HepG2 (cell line): ENCODE results near the gene SLC6A8. TPM values are rescaled to one million over a fixed set of nuclear protein-coding genes. Genes with fewer than 3 reads are reported as not detected.

Experiments used
- ATAC-seq: fragments of 200-7000 bp; cut with Tn5 transposase; 3 replicates; pipeline ENCODE4 v1.9.1; 2020; ENCODE audit warnings: mild to moderate bottlenecking, moderate library complexity
- BruUV-seq: library from RNA; stranded (reverse); fragments of 400-500 nt; replicated peaks from 2 replicates; lab custom pipeline; 2021; lab: Mats Ljungman, UMichigan
- CTCF ChIA-PET: fragments of 300-600 bp; formaldehyde crosslinking; extraction: SDS; loops from one replicate; lab custom pipeline; 2021; ENCODE audit warnings: low total read pairs, inconsistent platforms, low intra/inter-chr PET ratio; lab: Yijun Ruan, JAX
- POLR2A ChIA-PET: fragments of 350-600 bp; sonication (Branson Sonifier 250); formaldehyde crosslinking; loops from one replicate; lab custom pipeline; 2020; ENCODE audit warnings: antibody characterized with exemption, inconsistent platforms; lab: Yijun Ruan, JAX
- DNase-seq: peaks from one replicate; pipeline ENCODE4 v3.0.0-alpha.2; 2015; ENCODE audit warnings: low spot score
- FAIRE-seq: peaks from 3 replicates; lab custom pipeline; 2011; peaks lifted over from hg19 to GRCh38; lab: Jason Lieb, UNC
- H2AFZ ChIP-seq: one replicate; pipeline ENCODE4 v1.6.1; 2011; ENCODE audit warnings: low read length, inconsistent platforms
- H3K27ac ChIP-seq: fragments of 300-600 bp; 3 replicates; pipeline ENCODE4 v1.8.0; 2011; ENCODE audit warnings: mixed run types, mild to moderate bottlenecking, mixed read lengths, low read length, inconsistent platforms; ENCODE audit not compliant: insufficient read depth; ENCODE audit errors: extremely low read length
- H3K27me3 ChIP-seq, 2 experiments: fragments of 200-600 bp in 1 of 2; 2 replicates in 1 of 2; 3 replicates in 1 of 2; pipeline versions ENCODE4 v1.6.0 to v1.8.0; 2011; ENCODE audit warnings: low read length in 2 of 2, mild to moderate bottlenecking in 2 of 2, moderate library complexity in 2 of 2, inconsistent platforms in 1 of 2; ENCODE audit not compliant: insufficient read depth in 2 of 2, control insufficient read depth in 1 of 2
- H3K36me3 ChIP-seq, 2 experiments: fragments of 200-600 bp in 1 of 2; replicated peaks in 1 of 2; 2 replicates in 1 of 2; 3 replicates in 1 of 2; pipeline versions ENCODE4 v1.5.1 to v1.8.0; 2011; ENCODE audit warnings: low read length in 2 of 2, inconsistent platforms in 1 of 2; ENCODE audit not compliant: insufficient read depth in 2 of 2, control insufficient read depth in 1 of 2
- H3K4me1 ChIP-seq: 2 replicates; pipeline ENCODE4 v1.5.1; 2012; ENCODE audit warnings: low read length, inconsistent platforms; ENCODE audit not compliant: insufficient read depth
- H3K4me2 ChIP-seq: 2 replicates; pipeline ENCODE4 v1.6.0; 2011; ENCODE audit warnings: low read depth, low read length, inconsistent platforms
- H3K4me3 ChIP-seq, 3 experiments: fragments of 200-600 bp in 1 of 3; sonication (generic), shearing (Covaris generic) in 1 of 3; replicated peaks in 1 of 3; 2 replicates each; pipeline ENCODE4 v1.5.1; 2011 to 2016; ENCODE audit warnings: low read length in 3 of 3, inconsistent platforms in 2 of 3, low read depth in 2 of 3, mild to moderate bottlenecking in 2 of 3, control low read depth in 1 of 3, mixed read lengths in 1 of 3; ENCODE audit not compliant: insufficient read depth in 1 of 3
- H3K79me2 ChIP-seq: one replicate; pipeline ENCODE4 v1.6.1; 2011; ENCODE audit warnings: low read length, inconsistent platforms; ENCODE audit not compliant: insufficient read depth
- H3K9ac ChIP-seq: 2 replicates; pipeline ENCODE4 v1.6.0; 2011; ENCODE audit warnings: mild to moderate bottlenecking, low read depth, low read length, inconsistent platforms; ENCODE audit not compliant: insufficient read depth
- H3K9me3 ChIP-seq: 2 replicates; pipeline ENCODE4 v1.5.1; 2012; ENCODE audit warnings: mild to moderate bottlenecking, low read length
- H4K20me1 ChIP-seq: 2 replicates; pipeline ENCODE4 v1.6.0; 2011; ENCODE audit warnings: inconsistent platforms, mild to moderate bottlenecking, low read length, moderate library complexity; ENCODE audit not compliant: insufficient read depth
- CCDC6 ChIP-seq: sonication (generic); formaldehyde crosslinking; IDR thresholded peaks from 2 replicates; pipeline ENCODE4 v1.8.1; 2022; ENCODE audit warnings: mild to moderate bottlenecking, missing genetic modification reagents, moderate library complexity
- ELF3 ChIP-seq: IDR thresholded peaks from 2 replicates; pipeline ENCODE4 v1.6.1; 2016; ENCODE audit warnings: missing genetic modification reagents, missing compliant biosample characterization
- FOSL2 ChIP-seq: sonication (generic); formaldehyde crosslinking; IDR thresholded peaks from 2 replicates; pipeline ENCODE4 v1.4.0; 2020; ENCODE audit warnings: missing genetic modification reagents
- FOXK1 ChIP-seq: sonication (generic); formaldehyde crosslinking; IDR thresholded peaks from 2 replicates; pipeline ENCODE4 v1.4.0; 2020; ENCODE audit warnings: low read depth, missing genetic modification reagents, borderline replicate concordance
- GRHL1 ChIP-seq: sonication (generic); formaldehyde crosslinking; conservative IDR thresholded peaks from 2 replicates; pipeline ENCODE4 v1.8.0; 2022; ENCODE audit warnings: missing genetic modification reagents
- JUND ChIP-seq: sonication (generic); formaldehyde crosslinking; IDR thresholded peaks from 2 replicates; pipeline ENCODE4 v1.8.0; 2022; ENCODE audit warnings: mild to moderate bottlenecking, missing genetic modification reagents
- MAFF ChIP-seq: IDR thresholded peaks from 2 replicates; pipeline ENCODE4 v1.6.1; 2011; ENCODE audit warnings: low read depth, low read length, improper control_type of control experiment
- MTA1 ChIP-seq: sonication (generic); formaldehyde crosslinking; IDR thresholded peaks from 2 replicates; pipeline ENCODE4 v1.4.0; 2020; ENCODE audit warnings: missing genetic modification reagents, mild to moderate bottlenecking, borderline replicate concordance
- NCOA1 ChIP-seq: sonication (generic); formaldehyde crosslinking; IDR thresholded peaks from 2 replicates; pipeline ENCODE4 v1.9.0; 2021; ENCODE audit warnings: missing genetic modification reagents
- NKX3-1 ChIP-seq: sonication (generic); formaldehyde crosslinking; IDR thresholded peaks from 2 replicates; pipeline ENCODE4 v1.5.0; 2020; ENCODE audit warnings: missing genetic modification reagents
- RARA ChIP-seq: IDR thresholded peaks from 2 replicates; pipeline ENCODE4 v1.6.1; 2016; ENCODE audit warnings: missing genetic modification reagents, missing compliant biosample characterization
- YEATS2 ChIP-seq: sonication (generic); formaldehyde crosslinking; IDR thresholded peaks from 2 replicates; pipeline ENCODE4 v1.4.0; 2020; ENCODE audit warnings: missing genetic modification reagents, borderline replicate concordance
- ZFP36 ChIP-seq: fragments of 150-350 bp; IDR thresholded peaks from 2 replicates; pipeline ENCODE4 v1.6.1; 2018; ENCODE audit warnings: borderline replicate concordance, low read length, low read depth; ENCODE audit not compliant: partially characterized antibody
- ZMAT3 ChIP-seq: sonication (generic); formaldehyde crosslinking; conservative IDR thresholded peaks from 2 replicates; pipeline ENCODE4 v1.7.0; 2021; ENCODE audit warnings: missing genetic modification reagents
- ZNF232 ChIP-seq: sonication (generic); formaldehyde crosslinking; IDR thresholded peaks from 2 replicates; pipeline ENCODE4 v1.4.0; 2020; ENCODE audit warnings: missing genetic modification reagents, borderline replicate concordance
- ZNF274 ChIP-seq: sonication (generic); formaldehyde crosslinking; IDR thresholded peaks from 2 replicates; pipeline ENCODE4 v1.5.1; 2020; ENCODE audit warnings: mild to moderate bottlenecking, missing genetic modification reagents
- ZNF792 ChIP-seq: IDR thresholded peaks from 2 replicates; pipeline ENCODE4 v1.6.1; 2016
- ZNF841 ChIP-seq: sonication (generic); formaldehyde crosslinking; IDR thresholded peaks from 2 replicates; pipeline ENCODE4 v1.8.1; 2023; ENCODE audit warnings: missing genetic modification reagents, borderline replicate concordance
- ZSCAN30 ChIP-seq: sonication (generic); formaldehyde crosslinking; IDR thresholded peaks from 2 replicates; pipeline ENCODE4 v1.5.0; 2020; ENCODE audit warnings: mild to moderate bottlenecking, missing genetic modification reagents
- WGBS: methylation state at CpG from one replicate; pipeline ENCODE4 v1.1.6; 2017; ENCODE audit warnings: low lambda C conversion rate; 5-methylcytosine and 5-hydroxymethylcytosine counted together
- in situ Hi-C: cut with HindIII; loops from 2 replicates; pipeline ENCODE4 v1.10.0; 2017; ENCODE audit warnings: low pct_unique_long_range_greater_than_20kb; ENCODE audit not compliant: extremely low pct_ligation_motif_present
- intact Hi-C: fragments of 100-400 bp; cut with micrococcal nuclease; formaldehyde crosslinking; loops from one replicate; pipeline ENCODE4 v1.10.0; 2022; ENCODE audit not compliant: unreplicated experiment
- polyA plus RNA-seq, 8 experiments: library from polyadenylated mRNA; depleted of rRNA in 3 of 8; stranded (reverse) in 7 of 8; unstranded in 1 of 8; fragments of >200 nt; fragmentation: Illumina TruSeq in 4 of 8; extraction: Trizol in 4 of 8; gene quantifications; 2 replicates each; pipeline versions ENCODE4 v1.2.1 to v1.2.3, GENCODE V29; 2011 to 2016; ENCODE audit warnings: low read depth in 4 of 8, missing spikeins in 1 of 8, mixed read lengths in 1 of 8; ENCODE audit not compliant: insufficient read depth in 1 of 8
- total RNA-seq, 5 experiments: library from RNA; depleted of rRNA; stranded (reverse); fragments of >200 nt; fragmentation: Illumina TruSeq; extraction: Trizol; gene quantifications; 2 replicates each; pipeline ENCODE4 v1.2.3, GENCODE V29; 2016; ENCODE audit warnings: low read depth in 1 of 5
- TF ChIP-seq, protein P1 (sequence below): sonication (generic); formaldehyde crosslinking; IDR thresholded peaks from 2 replicates; pipeline ENCODE4 v1.4.0; 2020; ENCODE audit warnings: low read depth, mild to moderate bottlenecking, missing genetic modification reagents
- TF ChIP-seq, protein P2 (sequence below): sonication (generic); formaldehyde crosslinking; IDR thresholded peaks from 2 replicates; pipeline ENCODE4 v1.8.1; 2023; ENCODE audit warnings: mild to moderate bottlenecking, moderate library complexity, missing genetic modification reagents

The SLC6A8 gene
- total and polyA plus RNA-seq, 2 of the 13 experiments (the other 11 are each of a cell fraction or from before 2014, with no cell fraction given), result 13.9 to 176 TPM

GRCh38 chrX:153726286-153727122 is 38.8 kb downstream of the SLC6A8 start:
- no CpG with 5 or more reads among the region's 35 CpGs for WGBS
- intact Hi-C loops, result no loop called here
- ATAC-seq, result peak; percentile 62
- TF ChIP-seq ZFP36 (no peak), RARA (CRISPR knock-in tag) (peak; percentile 91), ZNF232 (CRISPR knock-in tag) (peak; percentile 28; the same call in 1 of the 2 replicates), FOSL2 (peak; percentile 93), ZNF274 (no peak), CCDC6 (CRISPR knock-in tag) (no peak), JUND (CRISPR knock-in tag) (peak; percentile 87), ZSCAN30 (CRISPR knock-in tag) (0 out of 2 replicates have a peak, but pooled peaks have one; percentile 32), FOXK1 (CRISPR knock-in tag) (0 out of 2 replicates have a peak, but pooled peaks have one; percentile 32), MTA1 (CRISPR knock-in tag) (peak; percentile 67; the same call in 1 of the 2 replicates), ZNF841 (CRISPR knock-in tag) (no peak), YEATS2 (CRISPR knock-in tag) (0 out of 2 replicates have a peak, but pooled peaks have one; percentile 30), NKX3-1 (peak; percentile 29; the same call in 1 of the 2 replicates), MAFF (peak; percentile 2; the same call in 1 of the 2 replicates), ZMAT3 (no peak), NCOA1 (CRISPR knock-in tag) (peak; percentile 71), ELF3 (CRISPR knock-in tag) (peak; percentile 71), GRHL1 (no peak), ZNF792 (CRISPR knock-in tag) (no peak; the same call in 1 of the 2 replicates)
- TF ChIP-seq, protein P1, sequence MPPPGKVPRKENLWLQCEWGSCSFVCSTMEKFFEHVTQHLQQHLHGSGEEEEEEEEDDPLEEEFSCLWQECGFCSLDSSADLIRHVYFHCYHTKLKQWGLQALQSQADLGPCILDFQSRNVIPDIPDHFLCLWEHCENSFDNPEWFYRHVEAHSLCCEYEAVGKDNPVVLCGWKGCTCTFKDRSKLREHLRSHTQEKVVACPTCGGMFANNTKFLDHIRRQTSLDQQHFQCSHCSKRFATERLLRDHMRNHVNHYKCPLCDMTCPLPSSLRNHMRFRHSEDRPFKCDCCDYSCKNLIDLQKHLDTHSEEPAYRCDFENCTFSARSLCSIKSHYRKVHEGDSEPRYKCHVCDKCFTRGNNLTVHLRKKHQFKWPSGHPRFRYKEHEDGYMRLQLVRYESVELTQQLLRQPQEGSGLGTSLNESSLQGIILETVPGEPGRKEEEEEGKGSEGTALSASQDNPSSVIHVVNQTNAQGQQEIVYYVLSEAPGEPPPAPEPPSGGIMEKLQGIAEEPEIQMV, result no peak
- TF ChIP-seq, protein P2, sequence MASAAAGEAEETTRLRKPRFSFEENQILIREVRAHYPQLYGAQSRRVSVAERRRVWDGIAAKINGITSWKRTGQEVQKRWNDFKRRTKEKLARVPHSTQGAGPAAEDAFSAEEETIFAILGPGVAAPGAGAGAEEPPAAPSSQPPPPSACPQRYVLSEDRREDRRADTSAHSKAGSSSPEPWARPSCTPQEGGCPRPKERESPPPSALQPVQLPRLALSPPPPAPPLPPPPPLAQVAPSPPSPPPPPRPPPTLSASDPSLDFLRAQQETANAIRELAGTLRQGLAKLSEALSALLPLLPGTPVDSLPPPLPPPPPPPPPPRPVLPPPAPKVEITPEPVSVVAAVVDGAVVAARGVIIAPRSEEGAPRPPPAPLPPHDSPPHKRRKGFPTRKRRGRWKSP, result peak; percentile 34; the same call in 1 of the 2 replicates

More at GRCh38 chrX:153726286-153727122, 38.8 kb downstream of the SLC6A8 start:
- H3K9me3 ChIP-seq, result no peaks in the 10 kb centered on the region
- H3K27ac ChIP-seq, result peak overlapping the region; percentile 92
- peaks cover 36% of the 10 kb centered on the region for H4K20me1 ChIP-seq
- H3K9ac ChIP-seq, result peak overlapping the region; percentile 85
- no peaks in the 10 kb centered on the region for H3K27me3 ChIP-seq
- in situ Hi-C loops, result no loop called here
- BruUV-seq, result no TSS peak
- CTCF ChIA-PET, result no interaction called here
- H3K4me2 ChIP-seq, result peak overlapping the region; percentile 84
- H3K4me1 ChIP-seq, result peaks cover 51% of the 10 kb centered on the region
- no peak overlapping the region for H2AFZ ChIP-seq
- peak overlapping the region; percentile 60 to 79 (median 79); a peak in 5 of 6 replicates for H3K4me3 ChIP-seq
- H3K36me3 ChIP-seq, result peaks cover 0 to 6% of the 10 kb centered on the region in 2 experiments; a peak in 1 of 5 replicates
- FAIRE-seq (peak; percentile 30), DNase-seq (peak; percentile 75)
- POLR2A ChIA-PET, result interaction anchor here (0.8 to 3.8 kb wide), 14 partner anchors 17 to 209 kb away, joined by 3 to 16 read pairs (median 4); partner anchors contain the start of genes ARHGAP4, DUSP9, NAA10 and PLXNB3
- peaks cover 41% of the 10 kb centered on the region for H3K79me2 ChIP-seq
